ENCODE results near the gene ATF1.
"Not testable (repeated sequence)": the region's sequence is repeated elsewhere in the genome, so short reads cannot be mapped to it uniquely, and the experiment has no call there.

Gene ATF1

DNA sequence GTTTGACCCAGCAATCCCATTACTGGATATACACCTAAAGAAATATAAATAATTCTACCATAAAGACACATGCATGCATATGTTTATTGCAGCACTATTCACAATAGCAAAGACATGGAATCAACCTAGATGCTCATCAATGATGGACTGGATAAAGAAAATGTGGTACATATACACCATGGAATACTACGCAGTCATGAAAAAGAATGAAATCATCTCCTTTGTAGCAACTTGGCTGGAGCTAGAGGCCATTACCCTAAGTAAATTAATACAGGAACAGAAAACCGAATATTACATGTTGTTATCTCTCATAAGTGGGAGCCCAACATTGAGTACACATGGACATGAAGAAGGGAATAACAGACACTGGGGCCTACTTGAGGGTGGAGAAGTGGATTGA is 91.8 kb downstream of the ATF1 start:
- DNase-seq (ENCODE audit: low read depth in 2 of 2) = not testable (repeated sequence)

DNA sequence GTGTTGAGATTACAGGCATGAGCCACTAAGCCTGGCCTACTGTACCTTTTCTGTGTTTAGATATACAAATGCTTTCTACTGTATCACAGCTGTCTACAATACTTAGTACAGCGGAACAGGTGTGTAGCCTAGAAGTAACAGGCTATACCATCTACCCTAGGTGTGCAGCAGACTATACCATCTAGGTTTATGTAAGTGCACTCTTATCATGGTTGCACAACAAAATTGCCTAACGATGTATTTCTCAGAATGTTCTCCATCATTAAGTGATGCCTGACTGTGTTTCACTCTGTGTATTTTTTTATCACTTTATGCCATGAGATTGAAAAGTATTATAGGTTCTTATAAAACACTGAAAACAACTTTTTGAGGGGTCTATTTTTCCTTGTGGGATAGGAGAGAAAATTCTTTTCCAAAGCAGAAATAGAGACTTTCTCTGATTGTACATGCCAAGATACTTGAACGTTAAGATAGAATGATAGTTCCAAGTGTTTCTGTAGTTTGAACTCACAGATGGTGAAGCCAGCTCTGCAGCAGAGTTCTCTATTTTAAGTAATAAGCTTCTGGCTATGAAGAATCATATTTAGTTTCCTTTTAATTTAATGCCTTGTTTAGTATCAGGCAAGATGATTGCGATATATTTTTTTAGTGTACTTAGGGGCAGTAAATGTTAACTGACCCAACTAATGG is 95.9 kb downstream of the ATF1 start:
- no peak for DNase-seq (ENCODE audit: low read depth in 2 of 2)

DNA sequence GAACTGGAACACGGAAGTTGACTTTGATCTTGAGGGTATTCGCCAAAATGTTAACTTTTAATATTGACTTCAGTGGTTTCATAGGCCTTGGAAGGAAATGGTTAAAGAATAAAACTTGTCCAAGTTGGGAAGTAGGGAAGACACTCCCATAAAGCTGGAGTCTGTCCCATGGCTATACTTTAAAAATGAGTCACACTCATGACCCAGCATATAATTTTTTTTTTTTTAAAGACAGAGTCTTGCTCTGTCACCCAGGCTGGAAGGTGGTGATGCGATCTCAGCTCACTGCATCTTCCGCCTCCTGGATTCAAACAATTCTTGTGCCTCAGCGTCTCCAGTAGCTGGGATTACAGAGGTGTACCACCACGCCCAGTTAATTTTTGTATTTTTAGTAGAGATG is 98.4 kb downstream of the ATF1 start:
- no peak for DNase-seq (ENCODE audit: low read depth in 2 of 2)

DNA sequence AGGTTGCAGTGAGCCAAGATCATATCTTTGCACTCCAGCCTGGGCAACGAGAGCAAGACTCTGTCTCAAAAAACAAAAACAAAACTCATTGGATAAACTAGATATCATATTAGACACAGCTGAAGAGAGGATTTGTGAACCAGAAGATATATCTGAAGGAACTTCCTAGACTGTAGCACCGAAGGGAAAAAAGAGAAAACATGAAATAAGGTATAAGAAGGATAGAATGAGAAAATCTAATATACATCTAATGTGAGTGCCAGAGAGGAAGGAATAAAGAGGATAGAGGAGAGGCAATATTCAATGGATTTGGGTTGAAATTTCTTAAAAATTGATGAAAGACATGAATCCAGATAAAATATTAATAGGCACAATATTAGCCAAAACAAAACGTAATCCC is 101.4 kb downstream of the ATF1 start:
- DNase-seq (ENCODE audit: low read depth in 2 of 2) = no peak

DNA sequence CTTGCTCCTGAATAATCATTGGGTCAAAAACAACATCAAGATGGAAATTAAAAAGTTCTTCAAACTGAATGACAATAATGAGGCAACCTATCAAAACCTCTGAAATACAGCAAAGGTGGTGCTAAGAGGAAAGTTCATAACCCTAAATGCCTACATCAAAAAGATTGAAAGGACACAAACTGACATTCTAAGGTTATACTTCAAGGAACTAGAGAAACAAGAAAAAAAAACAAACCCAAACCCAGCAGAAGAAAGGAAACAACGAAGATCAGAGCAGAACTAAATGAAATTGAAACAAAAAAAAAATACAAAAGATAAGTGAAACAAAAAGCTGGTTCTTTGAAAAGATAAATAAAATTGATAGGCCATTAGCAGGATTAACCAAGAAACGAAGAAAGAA is 105.0 kb downstream of the ATF1 start:
- not testable (repeated sequence) for DNase-seq (ENCODE audit: low read depth in 2 of 2)
